ENCODE results near the gene ATN1.
"Not testable (repeated sequence)": the region's sequence is repeated elsewhere in the genome, so short reads cannot be mapped to it uniquely, and the experiment has no call there.

Gene ATN1, protein sequence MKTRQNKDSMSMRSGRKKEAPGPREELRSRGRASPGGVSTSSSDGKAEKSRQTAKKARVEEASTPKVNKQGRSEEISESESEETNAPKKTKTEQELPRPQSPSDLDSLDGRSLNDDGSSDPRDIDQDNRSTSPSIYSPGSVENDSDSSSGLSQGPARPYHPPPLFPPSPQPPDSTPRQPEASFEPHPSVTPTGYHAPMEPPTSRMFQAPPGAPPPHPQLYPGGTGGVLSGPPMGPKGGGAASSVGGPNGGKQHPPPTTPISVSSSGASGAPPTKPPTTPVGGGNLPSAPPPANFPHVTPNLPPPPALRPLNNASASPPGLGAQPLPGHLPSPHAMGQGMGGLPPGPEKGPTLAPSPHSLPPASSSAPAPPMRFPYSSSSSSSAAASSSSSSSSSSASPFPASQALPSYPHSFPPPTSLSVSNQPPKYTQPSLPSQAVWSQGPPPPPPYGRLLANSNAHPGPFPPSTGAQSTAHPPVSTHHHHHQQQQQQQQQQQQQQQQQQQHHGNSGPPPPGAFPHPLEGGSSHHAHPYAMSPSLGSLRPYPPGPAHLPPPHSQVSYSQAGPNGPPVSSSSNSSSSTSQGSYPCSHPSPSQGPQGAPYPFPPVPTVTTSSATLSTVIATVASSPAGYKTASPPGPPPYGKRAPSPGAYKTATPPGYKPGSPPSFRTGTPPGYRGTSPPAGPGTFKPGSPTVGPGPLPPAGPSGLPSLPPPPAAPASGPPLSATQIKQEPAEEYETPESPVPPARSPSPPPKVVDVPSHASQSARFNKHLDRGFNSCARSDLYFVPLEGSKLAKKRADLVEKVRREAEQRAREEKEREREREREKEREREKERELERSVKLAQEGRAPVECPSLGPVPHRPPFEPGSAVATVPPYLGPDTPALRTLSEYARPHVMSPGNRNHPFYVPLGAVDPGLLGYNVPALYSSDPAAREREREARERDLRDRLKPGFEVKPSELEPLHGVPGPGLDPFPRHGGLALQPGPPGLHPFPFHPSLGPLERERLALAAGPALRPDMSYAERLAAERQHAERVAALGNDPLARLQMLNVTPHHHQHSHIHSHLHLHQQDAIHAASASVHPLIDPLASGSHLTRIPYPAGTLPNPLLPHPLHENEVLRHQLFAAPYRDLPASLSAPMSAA (N-terminal part only)

GRCh38 chr12:6927379-6928021 is at the start of gene ATN1:
TSS of gene ATN1 (plus strand) at chr12:6927959. CDS start at chr12:6934002, 6,043 bp downstream.
- peak; percentile 78 for DNase-seq

DNA sequence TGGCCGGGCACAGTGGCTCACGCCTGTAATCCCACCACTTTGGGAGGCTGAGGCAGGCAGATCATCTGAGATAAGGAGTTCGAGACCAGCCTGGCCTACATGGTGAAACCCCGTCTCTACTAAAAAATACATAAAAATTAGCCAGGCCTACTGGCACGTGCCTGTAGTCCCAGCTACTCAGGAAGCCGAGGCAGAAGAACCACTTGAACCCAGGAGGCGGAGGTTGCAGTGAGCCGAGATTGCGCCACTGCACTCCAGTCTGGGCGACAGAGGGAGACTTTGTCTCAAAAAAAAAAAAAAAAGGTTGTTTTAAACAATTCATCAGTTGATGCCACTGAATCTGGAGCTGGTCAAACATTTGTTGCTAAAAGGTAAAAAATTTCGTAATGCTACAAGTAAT is 47.9 kb upstream of the ATN1 start:
- not testable (repeated sequence) for DNase-seq

DNA sequence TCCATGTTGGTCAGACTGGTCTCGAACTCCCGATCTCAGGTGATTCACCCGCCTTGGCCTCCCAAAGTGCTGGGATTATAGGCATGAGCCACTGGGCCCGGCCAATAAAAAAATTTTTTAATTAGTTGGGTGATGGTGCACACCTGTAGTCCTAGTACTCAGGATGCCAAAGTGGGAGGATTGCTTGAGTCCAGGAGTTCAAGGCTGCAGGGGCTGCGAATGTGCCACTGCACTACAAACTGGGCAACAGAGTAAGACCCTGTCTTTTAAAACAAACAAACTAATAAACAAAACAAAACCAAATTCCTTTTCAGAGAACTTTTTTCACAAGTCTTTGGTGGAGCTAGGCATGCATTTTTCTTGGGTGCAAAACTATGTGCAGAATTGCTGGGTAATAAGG is 44.5 kb upstream of the ATN1 start:
- DNase-seq = no peak

DNA sequence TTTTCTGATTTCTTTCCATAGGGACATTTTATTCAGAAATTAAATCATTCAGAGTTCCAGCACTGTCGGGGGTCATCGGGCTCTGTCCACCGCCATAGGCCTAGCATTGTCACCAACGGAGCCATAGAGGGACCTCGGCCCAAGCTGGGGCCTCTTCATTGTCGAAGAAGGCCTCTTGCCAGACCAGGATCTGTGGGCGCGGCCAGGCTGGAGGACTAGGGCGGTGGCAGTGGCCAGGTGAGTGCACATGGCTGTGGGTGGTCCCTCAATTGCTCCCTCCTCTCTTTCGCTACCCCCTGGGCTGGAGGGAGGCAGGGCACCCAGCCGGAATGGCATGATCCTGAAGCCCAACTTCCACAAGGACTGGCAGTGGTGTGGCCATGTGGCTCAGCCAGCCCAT is 44.1 kb upstream of the ATN1 start:
- no peak for DNase-seq

GRCh38 chr12:6884539-6884938 is 43.2 kb upstream of the ATN1 start:
- DNase-seq = no peak

DNA sequence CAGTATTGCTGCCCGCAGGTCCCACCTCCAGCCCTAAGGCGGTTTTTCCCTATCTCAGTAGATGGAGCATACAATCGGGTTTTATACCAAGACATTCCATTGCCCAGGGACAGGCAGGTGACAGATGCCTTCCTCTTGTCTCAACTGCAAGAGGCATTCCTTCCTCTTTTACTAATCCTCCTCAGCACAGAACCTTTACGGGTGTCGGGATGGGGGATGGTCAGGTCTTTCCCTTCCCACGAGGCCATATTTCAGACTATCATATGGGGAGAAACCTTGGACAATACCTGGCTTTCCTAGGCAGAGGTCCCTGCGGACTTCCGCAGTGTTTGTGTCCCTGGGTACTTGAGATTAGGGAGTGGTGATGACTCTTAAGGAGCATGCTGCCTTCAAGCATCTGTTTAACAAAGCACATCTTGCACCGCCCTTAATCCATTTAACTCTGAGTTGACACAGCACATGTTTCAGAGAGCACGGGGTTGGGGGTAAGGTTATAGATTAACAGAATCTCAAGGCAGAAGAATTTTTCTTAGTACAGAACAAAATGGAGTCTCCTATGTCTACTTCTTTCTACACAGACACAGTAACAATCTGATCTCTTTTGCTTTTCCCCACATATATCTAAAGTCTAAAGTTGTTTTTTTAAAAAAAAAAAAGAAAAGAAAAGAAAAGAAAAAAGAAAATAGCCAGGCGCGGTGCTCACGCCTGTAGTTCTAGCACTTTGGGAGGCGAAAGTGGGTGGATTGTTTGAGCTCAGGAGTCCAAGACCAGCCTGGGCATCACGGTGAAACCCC is 41.4 kb upstream of the ATN1 start:
- peak; percentile 17 for DNase-seq

DNA sequence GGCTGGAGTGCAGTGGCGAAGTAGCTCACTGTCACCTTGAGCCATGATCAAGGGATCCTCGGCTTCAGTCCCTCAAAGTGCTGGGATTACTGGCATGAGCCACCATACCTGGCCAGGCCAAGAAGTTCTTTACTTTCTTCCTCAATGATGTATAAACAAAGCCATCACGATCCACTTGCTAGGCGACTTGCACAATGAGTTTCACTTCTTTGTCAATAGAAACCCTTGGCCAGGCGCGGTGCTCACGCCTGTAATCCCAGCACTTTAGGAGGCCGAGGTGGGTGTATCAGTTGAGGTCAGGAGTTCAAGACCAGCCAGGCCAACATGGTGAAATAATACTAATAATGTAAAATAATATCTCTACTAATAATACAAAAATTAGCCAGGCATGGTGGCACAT is 40.3 kb upstream of the ATN1 start:
- DNase-seq = no peak

- DNase-seq = no peak
Measured at GRCh38 chr12:6888360-6888759, 39.4 kb upstream of the ATN1 start.

GRCh38 chr12:6888794-6889193 is 39.0 kb upstream of the ATN1 start:
- DNase-seq = not testable (repeated sequence)

DNA sequence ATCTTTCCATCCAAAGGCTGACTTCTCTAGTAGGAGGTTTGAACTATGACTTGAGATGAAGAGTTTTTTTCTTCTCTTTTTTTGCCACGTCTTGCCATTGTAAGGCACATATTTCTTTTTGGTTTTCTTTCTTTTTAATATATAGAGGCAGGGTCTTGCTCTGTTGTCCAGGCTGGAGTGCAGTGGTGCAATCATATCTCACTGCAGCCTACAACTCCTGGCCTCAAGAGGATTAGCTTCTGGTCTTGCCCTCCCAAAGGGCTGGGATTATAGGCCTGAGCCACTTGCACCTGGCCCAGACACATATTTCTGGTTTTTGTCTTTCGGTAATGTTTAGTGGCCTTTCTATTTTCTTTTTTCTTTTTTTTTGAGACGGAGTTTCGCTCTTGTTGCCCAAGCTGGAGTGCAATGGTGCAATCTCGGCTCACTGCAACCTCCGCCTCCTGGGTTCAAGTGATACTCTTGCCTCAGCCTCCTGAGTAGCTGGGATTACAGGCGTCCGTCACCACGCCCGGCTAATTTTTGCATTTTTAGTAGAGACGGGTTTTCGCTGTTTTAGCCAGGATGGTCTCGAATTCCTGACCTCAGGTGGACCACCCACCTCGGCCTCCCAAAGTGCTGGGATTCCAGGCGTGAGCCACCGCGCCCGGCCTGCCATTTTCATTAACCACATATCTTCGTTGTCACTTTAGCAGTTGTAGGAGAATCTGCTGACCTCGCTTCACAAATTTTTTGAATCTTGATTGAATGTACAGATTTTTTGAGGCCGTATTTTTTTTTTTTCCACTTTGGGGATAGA is 37.8 kb upstream of the ATN1 start:
- DNase-seq = not testable (repeated sequence)

DNA sequence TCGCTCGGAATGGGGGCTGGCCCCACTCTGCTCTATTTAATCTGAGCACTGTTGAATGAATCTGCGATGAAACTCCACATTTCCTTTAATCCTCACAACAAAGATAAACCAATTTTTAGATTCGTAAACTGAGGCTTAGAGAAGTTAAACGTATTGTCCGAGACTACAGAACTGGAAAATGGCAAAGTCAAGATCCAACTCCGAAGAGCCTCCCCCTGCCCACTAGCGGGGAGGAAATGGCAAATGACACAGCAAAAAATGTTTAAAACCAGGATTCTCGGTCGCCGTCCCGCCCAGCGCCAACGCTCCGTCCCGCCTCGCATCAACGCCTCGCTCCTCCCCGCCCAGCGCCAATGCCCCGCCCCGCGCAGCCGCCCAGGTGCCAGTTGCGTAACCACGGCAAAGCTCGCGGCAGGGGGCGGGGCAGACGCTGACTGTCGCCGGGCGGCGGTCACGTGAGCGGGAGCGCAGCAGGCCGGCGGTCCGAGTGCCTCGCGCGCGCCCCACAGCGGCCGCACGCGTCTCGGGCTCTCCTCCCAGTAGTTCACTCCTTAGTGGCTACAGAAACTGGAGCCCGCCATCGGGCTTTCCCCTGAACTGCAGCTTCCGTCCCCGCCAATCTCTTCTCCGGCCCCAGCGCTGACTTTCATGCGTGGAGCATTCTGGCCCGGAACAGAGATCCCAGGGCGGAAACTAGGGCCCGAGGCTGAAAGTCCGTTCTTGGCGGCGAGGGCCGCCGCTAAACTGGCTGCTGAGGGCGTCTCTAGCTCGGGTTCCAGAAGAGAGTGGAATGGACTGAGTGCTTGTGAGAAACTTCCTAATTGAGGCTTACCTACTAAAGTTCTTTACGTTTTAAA is 36.7 kb upstream of the ATN1 start:
- DNase-seq = peak; percentile 99

DNA sequence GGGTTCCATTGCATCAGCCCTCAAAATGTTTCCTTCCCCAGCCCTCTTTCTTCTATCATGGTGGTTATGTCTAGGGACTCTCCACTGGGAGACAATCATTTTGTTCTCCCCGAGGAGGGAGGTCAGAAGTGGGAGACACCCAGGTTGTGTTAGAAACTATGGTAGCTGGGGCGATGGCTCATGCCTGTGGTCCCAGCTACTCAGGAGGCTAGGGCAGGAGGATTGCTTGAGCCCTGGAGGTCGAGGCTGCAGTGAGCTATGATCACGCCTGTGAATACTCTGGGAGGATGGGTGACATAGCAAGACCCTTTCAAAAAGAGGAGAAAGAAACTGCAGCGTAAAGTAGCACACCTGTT is 36.1 kb upstream of the ATN1 start:
- no peak for DNase-seq

GRCh38 chr12:6892683-6893082 is 35.1 kb upstream of the ATN1 start:
- not testable (repeated sequence) for DNase-seq

DNA sequence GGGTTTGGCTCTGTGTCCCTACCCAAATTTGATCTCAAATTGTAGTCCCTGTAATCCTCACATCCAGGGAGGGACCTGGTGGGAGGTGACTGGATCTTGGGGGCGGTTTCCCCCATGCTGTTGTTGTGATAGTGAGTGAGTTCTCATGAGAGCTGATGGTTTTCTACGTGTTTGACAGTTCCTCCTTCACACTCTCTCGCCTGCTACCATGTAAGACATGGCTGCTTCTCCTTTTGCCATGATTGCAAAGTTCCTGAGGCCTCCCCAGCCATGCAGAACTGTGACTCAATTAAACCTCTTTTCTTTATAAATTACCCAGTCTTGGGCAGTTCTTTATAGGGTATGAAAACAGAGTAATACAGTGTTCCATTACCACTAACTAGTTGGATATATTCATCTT is 33.4 kb upstream of the ATN1 start:
- DNase-seq = no peak

- DNase-seq = no peak
Measured at GRCh38 chr12:6896846-6897435, 30.8 kb upstream of the ATN1 start.

DNA sequence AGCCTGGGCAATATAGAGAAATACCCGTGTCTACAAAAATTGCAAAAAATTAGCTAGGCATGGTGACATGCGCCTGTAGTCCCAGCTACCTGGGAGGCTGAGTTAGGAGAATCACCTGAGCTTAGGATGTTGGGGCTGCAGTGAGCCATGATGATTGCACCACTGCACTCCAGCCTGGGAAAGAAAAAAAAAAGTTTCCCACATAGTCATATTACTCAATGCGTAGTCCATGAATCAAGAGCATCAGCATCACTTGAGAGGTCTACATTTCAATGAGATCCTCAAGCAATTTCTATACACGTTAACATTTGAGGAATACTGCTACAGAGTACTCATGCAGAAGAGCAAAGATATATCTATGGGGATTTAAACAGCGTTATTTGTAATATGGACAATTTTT is 28.3 kb upstream of the ATN1 start:
- no peak for DNase-seq

DNA sequence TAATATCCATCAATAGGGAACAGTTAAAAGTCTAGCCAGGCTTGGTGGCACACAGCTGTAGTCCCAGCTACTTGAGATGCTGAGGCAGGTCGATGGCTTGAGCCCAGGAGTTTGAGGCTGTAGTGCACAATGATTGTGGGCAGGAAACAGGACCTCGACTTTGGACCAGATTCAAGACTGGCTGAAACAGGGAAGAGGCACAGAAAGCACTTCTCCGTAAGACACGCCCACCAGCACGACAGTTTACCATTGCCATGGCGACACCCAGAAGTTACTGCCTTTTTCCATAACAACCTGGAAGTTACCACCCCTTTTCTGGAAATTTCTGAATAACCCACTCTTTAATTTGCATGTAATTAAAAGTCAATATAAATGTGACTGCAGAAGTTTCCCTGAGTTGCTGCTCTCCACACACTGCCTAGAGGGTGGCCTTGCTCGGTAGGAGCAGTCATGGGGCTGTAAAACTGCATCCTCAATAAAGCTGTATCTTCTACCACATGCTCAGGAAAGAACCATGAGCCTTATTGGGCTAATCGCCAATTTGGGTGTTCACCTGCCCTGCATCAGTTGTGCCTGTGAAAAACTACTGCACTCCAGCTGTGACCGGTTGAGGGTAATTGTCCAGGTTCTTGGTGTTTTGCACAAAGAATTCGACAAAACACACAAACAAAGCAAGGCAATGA is 27.8 kb upstream of the ATN1 start:
- DNase-seq = peak; percentile 76

DNA sequence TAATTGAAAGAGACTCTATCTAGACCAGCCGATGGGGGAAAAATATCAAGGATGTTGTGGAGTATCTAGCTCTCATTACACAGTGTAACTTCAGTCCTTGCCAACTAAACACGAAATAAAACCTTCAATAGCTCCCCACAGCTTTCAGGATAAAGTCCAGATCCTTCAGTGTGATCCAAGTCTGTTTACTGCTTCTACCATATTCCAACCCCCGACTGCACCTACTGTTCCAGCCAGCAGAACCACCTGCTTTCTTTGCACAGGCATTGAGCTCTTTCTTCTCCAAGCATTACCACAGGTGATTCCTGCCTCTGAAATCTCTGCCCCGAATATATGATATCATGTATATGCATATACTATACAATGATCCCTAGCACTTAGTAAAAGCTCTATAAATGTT is 25.3 kb upstream of the ATN1 start:
- no peak for DNase-seq

GRCh38 chr12:6903722-6904121 is 24.0 kb upstream of the ATN1 start:
- peak; percentile 61 for DNase-seq
